HCEC 1CT (cell line): Measurements from ENCODE around the gene AOC2.

Experiments
- DNase-seq: peaks from one replicate; pipeline ENCODE4 v3.0.0-alpha.2; 2017

The AOC2 gene, protein sequence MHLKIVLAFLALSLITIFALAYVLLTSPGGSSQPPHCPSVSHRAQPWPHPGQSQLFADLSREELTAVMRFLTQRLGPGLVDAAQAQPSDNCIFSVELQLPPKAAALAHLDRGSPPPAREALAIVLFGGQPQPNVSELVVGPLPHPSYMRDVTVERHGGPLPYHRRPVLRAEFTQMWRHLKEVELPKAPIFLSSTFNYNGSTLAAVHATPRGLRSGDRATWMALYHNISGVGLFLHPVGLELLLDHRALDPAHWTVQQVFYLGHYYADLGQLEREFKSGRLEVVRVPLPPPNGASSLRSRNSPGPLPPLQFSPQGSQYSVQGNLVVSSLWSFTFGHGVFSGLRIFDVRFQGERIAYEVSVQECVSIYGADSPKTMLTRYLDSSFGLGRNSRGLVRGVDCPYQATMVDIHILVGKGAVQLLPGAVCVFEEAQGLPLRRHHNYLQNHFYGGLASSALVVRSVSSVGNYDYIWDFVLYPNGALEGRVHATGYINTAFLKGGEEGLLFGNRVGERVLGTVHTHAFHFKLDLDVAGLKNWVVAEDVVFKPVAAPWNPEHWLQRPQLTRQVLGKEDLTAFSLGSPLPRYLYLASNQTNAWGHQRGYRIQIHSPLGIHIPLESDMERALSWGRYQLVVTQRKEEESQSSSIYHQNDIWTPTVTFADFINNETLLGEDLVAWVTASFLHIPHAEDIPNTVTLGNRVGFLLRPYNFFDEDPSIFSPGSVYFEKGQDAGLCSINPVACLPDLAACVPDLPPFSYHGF

DNA sequence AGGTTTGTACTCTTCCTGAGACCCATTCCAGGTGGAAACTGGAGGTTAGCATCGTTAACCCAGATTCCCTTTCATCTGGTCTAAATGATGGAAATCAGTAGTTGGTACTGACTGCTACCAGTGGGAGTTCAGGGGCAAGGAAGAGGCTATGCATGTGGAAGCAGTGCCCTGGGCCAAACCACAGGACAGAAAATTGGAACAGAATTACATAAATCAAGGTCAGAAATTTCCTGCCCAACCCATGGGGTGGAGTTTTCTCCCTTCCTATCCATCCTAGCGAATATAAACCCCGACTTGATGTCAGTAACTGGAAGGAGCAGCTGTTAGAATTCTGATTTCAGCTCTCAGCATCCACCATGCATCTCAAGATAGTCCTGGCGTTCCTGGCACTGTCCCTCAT lies at the start of gene AOC2:
TSS of gene AOC2 (plus strand) at position 310 of the 400 bp plus-strand sequence. CDS start at position 357, 47 bp downstream.
- no peak for DNase-seq

DNA sequence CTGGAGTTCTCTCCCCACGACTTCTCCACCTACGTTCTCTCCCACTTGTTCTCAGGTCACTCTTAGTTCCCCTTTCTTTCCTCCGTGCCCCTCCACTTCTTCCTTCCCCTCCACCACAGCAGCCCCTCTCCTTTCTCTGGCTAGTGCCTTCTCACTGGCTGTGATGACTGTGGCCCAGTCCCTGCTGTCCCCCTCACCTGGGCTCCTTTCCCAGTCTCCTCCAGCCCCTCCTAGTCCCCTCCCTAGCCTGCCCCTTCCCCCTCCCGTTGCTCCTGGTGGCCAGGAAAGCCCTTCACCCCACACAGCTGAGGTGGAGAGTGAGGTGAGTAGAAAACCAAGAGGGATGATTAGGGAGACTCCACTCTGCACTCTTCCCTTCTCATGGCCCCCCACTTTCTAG lies 49.3 kb upstream of the AOC2 start:
- DNase-seq: no peak

DNA sequence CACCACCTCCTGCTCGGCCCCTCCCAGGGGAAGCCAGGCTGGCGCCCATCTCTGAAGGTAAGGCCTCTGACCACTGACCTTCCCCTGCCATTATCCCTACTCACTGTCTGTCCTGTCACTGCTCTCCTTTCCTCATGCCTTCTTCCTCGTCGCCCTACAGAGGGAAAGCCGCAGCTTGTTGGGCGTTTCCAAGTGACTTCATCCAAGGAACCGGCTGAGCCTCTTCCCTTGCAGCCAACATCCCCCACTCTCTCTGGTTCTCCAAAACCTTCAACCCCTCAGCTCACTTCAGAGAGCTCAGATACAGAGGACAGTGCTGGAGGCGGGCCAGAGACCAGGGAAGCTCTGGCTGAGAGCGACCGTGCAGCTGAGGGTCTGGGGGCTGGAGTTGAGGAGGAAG lies 48.9 kb upstream of the AOC2 start:
- DNase-seq: no peak

DNA sequence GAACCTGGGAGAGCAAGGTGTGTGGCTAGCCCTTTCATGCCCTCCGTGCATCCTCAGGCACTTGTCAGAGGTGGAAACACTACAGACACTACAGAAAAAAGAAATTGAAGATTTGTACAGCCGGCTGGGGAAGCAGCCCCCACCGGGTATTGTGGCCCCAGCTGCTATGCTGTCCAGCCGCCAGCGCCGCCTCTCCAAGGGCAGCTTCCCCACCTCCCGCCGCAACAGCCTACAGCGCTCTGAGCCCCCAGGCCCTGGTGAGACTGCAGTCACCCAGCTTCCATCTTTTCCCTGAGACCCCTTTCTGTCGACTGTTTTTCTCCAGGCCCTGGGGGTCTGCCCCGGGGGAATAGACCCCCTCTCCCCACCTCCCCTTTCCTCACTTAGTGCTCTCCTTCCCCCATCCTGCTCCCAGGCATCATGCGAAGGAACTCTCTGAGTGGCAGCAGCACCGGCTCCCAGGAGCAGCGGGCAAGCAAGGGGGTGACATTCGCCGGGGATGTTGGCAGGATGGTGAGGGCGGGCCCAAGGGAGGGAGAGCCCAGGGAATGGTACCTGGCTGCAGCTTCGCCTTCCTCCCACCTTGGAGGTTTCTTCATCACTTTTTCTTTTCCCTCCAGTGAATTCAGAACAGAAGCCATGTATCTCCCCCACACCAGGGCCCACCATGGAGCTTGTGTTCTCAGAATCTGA lies 48.2 kb upstream of the AOC2 start:
- no peak for DNase-seq

DNA sequence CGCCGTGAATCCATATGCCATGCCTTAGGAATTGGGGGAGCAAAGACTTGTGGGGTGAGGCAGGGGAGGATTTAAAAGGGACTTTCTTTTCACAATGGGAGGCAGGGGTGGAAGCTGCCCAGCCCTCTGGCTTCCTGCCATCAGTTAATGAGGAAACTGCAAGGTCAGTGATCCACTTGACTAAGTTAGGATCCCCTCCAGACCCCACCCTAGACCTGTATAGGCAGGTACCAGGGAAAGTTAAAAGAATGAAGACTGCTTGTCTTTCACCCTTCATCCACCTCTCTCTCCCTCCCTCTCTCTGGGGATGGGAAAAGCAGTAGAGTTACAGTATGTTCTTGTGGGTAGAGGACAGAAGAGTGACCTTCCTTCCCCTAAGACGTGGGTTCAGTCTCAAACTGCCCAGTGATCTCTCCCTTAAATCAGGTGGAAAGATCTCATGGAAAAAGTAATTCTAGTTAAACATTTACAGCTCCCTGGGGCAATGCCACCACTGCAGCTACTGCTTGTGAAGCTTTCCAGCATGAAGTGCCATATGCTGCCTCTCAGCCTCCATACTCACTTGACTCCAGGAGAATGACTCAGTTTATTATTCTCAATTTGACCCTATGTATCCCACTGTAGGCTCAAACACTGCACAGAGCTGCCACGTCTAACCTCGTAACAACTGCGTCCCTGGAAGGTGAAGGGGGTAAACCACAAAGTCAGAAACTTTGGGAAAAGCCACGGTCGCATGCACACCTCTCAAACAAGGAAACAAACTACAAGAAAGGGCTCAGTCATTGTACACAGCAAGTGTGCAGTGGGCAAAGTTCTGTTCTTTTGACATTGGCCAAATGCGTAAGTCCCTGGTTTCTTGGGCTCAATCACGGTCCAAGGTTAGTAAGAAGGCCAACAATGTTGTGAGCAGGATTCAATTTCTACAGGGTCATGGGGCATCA lies 47.0 kb upstream of the AOC2 start:
- no peak for DNase-seq

DNA sequence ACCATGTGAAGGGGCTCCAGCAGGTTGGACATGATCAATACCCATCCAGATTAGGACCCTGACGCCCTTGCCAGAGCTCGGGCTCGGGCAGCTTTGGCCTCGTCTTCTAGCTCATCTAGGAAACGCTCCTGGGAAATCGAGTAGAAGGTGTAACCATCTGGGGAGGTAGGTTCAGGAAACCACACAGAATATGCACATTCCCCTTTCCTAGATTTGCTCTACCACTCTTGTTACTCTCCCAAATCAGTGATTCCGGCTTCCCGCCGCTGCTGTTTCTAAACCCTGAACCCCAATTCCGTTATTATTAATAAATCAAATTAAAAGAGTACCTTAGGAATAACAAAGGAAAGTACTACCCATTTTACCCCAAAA lies 46.4 kb upstream of the AOC2 start:
- DNase-seq: no peak

DNA sequence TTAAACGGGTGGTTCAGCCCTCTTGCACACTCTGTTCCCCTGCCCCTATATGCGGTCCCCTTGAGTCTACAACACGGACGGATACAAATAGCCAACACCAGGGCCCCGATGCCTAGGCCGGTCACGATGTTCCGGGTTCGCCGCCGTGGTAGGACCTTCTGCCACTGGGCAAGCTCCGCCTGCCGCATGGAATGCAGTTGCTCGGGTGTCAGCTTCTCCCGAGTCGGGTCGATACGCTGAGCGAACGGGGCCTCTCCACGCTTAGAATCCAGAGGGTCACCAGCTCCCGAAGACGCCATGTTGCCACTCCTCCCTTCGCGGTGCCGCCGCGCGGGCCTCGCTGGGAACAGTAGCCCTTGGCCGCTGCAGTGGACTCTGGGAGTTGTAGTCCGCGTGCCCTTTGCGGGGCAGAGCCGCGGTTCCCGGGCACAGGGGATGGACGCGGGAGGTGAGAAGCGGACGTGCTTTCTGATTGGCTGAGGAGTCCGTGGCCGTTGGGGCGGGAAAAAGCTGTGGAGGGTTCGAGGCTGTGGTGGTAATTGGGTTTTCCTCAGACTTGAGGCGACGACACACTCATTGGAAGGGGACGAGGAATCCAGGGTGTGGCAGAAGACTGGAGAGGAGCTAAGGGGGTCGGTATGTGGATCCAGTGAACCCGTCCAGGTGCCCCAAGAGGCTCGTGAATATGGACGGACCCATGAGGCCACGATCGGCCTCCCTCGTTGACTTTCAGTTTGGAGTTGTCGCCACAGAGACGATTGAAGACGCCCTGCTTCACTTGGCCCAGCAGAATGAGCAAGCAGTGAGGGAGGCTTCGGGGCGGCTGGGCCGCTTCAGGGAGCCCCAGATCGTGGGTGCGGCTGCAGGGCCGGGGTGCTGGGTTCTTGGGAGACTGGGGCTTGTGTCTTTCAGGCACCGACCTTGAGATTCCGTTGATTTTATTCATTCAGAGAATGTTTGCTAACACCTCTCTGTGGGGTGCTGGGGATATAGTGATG lies 45.7 kb upstream of the AOC2 start, which contains the start of the genes CNTD1 and COA3:
TSS of gene CNTD1 (plus strand) at position 479 of the 998 bp plus-strand sequence. CDS start at position 686, 207 bp downstream.
TSS of gene COA3 (minus strand) at position 322 of the 998 bp plus-strand sequence. CDS start at position 299, 23 bp downstream.
- DNase-seq: peak; percentile 82

DNA sequence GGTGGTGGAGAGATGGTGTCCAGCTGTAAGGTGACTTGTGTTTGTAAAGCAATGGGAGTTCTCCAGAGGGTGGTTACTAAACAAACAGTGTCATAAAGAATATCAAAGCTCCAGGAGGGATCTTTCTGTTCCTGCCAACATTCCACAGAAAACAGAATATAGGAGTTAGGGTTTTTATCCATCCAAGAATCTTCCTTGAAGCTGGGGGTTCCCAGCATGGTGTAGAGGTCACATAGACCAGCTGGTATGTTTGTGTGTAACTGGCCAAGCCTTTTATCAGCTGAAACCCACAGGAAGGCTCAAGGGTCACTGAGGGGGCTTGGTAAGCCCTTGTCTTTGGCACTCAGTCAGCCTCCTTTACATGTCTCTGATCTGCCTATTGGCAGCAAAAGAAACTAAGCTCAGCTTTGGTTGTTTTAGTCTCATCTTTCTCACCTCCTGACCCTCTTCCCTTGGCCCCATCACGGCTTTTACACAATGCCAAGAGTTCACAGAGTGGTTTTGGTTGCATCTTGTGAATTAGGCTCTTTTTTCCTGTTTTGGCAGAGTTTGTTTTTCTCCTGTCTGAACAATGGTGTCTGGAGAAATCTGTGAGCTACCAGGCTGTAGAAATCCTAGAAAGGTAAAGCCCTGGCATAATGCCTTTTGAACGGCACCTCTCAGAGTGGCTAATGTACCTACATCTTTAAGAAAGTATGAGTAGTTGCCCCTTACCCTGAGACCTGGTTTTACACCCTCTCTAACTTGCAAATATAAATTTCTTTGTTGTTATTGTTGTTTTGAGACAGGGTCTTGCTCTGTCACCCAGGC lies 41.1 kb upstream of the AOC2 start:
- DNase-seq: no peak

DNA sequence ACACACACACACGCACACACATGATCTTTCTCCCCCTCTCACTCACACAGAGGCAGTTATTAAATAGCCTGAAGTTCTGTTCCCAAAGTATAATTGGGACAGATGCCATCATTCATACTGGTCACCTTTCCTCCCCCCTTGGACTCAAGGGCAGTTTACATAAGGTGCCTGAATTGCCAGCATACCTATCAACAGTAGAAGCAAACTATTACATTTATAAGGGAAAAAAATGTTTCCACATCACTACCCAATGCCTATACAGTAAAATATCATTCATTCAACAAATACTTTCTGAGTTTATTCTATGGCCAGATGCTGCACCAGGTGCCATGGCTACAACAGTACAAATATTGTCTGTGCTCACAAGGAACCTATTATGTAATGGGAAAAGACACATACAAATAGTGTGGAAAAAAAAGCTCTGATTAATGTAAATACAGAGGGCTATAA lies 39.4 kb upstream of the AOC2 start:
- no peak for DNase-seq

DNA sequence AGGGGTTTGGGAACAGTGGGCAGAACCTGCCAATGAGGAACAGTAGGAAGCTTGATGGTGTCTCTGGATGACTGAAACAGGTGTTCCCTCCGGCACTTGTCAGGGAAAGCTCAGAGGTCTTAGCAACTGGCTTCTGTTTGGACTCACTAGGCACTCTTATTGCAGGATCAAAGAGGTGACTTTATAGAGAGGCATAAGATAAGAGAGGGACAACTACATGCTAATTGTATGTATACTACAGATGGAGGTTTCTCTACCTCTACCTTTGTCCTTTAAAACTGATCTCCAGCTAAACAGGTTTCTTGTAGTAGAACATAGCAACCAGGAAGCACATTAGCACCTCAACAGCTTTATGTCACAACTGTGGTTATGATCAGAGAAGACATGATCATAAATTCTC lies 38.1 kb upstream of the AOC2 start:
- DNase-seq: no peak

DNA sequence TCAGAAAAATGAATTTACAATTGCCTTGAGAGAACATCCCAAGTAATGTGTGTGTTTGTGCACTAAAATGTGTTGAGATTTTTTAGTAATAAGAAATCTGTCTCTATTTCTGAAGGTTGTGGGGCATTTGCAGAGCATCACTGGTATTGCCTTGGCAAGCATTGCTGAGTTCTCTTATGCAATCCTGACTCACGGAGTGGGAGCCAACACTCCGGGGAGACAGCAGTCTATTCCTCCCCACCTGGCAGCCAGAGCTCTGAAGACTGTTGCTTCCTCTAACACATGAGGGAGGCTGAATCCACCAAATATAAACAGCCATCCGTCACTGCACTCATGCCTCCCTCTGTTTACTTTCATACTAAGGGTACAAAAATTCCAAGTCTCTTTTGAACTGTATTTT lies 35.1 kb upstream of the AOC2 start:
- peak; percentile 90 for DNase-seq

DNA sequence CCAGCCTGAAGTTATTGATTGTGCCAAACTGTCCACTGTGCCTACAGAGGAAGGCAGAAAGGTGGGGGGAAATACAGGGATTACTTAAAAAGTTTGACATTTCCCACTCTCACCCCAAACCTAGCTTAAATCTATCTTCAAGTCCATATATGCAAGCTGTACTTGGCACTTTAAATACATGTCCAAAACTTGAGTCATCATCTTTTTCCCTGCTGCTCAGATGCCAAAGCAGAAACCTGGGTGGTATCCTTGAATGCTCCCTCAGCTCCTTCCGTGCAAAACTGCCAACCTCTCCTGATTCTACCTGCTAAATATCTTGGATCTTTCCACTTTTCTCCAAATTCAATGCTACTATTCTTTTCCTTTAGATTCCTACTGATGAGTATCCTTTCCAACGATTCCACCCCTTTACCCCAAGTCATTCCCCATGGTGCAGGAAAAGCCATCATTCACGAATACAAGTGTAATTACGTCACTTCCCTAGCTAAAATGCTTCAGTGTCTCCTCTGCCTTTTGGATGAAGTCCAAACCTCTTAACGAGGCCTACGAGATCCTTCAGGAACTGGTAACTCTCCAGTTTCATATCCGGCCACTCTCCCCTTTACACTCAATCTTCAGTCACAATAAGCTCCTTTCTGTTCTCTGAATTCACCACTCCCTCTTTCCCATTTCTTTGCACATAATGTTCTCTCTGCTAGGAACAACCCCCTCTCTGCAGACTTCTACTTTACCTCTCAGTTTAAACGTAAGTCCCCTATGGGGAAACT lies 29.6 kb upstream of the AOC2 start:
- peak; percentile 97 for DNase-seq

DNA sequence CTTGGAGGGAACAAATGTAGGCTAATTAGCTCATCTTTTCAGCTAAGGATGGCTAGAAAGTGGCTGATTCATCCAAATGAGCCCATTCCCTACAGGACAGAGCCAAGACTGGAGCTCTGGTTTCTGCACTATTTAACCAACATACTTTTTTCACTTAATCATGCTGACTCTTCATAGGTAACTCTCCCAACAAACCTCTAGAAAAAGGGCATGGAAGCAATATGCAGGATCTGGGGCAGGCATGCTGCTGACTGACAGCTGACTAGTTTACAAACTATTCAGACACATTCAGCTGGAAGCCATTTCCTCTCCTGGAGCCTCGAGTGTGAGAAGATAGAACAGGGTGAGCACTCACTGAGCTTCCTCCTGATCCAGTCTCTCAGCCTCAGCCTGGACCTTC lies 26.5 kb upstream of the AOC2 start:
- DNase-seq: peak; percentile 75

DNA sequence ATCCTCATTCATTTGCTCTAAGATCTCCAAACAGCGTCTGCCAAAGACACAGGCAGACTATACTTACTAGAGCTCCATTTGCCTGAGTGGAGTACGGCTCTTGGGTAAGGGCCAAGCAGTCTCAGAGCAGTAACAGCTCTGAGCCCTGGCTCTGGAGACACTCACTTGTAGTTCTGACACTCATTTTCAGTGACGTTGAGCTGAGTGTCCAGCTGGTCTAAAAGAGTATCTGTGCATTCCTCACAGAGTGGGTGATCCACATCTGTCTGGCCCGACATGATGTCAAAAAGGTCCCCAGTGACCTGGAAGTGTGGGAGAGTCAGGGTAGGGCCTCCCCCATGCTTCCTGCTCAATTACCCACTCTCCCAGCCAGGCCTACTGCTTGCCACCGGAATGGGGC lies 26.0 kb upstream of the AOC2 start:
- DNase-seq: peak; percentile 26

DNA sequence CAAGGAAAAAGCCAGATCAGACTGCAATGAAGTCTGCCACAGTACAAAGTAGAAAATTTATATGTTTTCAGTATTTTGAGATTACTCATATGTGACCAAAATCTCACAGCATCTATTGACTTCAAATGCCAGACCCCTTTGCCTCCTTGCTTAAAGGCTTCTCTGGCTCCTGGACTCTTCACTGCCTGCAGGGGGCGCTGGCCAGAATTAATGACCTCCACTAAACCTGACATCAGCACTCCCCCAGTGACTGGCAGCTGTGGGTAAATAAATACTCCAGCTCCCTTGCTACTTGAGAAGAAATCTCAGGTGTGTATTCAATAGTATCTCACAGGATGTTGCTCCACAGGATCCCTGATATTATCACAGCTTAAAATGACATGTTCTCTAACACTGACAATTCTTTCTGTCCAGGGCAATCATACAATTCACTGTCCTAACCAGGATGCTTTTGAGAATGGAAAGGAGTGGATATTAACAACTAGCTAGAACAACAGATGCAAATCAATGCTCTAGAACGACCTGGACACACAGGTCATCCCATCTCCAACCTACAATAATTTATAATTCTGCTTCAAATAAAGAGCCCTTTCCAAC lies 24.3 kb upstream of the AOC2 start:
- DNase-seq: peak; percentile 60

DNA sequence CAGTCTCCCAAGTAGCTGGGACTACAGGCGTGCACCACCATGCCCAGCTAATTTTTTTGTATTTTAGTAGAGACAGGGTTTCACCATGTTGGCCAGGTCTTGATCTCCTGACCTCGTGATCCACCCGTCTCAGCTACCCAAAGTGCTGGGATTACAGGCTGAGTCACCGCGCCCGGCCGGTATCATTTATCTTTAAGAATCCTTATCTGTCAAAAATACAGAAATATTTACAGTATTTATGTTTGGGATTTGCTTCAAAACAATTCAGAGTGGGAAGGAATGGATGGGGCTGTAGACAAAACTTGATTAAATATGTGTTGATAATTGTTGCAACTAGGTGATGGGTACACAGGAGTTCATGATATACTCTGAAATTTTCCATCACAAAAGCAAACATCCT lies 23.2 kb upstream of the AOC2 start:
- DNase-seq: no peak

DNA sequence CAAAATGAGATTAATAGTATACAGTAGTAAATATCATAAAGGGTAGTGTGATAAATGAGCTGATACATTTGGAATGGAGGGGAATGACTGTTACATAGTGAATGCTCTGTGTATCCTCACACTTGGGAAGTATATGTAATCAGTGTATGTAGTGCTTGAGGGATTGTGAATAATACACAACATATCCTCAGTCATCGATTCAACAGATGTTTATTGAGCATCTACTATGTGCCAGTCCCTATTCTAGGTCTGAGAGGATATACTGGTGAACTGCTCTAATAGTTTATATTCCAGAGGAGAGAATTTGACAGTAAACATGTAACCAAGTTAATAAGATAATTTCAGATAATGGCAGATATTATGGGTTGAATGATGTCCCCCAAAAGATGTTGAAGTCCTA lies 16.9 kb upstream of the AOC2 start:
- DNase-seq: no peak

DNA sequence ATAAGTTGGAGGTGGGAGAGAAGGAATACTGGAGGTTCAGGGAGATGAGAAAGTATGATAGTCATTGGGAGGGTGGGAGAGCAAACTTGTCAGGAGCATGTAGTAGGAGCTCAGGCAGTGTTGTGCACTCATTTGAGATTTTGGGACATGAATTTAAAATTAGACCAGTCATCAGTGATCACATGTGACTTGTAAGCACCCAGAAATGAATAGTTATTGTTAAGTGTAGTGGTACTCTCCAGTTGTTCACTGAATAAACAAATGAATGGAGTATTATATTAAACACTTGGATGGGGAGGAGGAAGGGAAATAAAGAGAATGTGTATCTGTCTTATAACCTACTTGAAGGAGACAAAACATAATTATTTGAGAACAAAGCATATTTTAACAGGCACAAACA lies 13.4 kb upstream of the AOC2 start:
- no peak for DNase-seq
